NCI-H510A treated with DMSO at 0.1 percent for 48 hours (cell line): ENCODE results near the gene PCYT1A.
A peak's percentile ranks its signal among the peaks of the same experiment; 100 is the strongest.

Source experiments
- DNase-seq: peaks from one replicate; lab custom pipeline; 2025; lab: John Stamatoyannopoulos, UW

The PCYT1A gene

DNA sequence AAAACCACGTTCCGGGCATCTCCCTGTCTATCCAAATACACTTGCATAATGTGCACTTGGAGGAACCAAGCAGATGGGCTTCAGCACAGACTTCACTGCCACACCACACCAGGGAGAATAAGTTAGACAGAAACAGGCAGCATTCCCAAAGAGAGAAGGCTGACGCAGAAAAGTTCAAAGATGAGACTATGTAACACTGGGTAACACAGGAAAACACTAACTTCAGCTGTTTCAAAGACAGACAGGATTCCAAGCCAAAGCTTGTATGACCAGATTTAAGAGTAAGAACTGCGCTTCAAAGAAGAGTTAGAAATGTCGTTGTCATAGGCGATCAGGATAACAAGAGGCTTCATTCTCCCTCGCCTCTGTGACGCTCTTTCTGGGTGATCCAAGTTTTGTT, 51.3 kb downstream of the PCYT1A start:
- DNase-seq, result no peak

DNA sequence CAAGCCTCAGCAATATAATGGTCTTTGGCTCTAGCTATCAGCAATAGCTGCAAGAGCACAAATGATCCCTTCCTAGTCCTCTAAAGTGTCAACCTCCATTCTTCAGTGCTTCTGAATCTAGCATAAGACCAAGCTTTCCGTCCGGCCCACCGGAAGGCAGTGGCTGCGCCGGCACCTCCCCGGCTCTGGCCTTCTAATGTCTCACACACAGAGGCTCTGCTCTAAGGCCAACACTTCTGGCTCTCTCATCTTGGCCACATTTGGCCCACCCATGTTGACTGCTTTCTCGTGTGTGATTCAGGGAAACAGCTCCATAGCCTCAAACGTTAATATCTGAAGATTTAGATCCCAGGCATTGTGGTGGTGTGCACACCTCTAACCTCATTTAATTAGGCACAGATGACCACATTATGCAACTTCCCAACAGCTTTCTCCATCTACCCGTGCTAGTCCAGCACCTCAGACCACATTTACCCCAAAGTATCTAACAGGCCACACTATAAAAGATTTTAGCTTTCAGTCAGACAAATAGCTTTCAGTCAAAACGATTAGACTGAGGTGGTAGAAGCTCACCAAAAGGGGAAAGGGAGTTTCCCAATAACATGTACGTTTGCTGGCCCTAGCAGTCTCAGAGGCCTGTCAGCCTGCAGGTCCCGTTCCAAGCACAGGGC, 51.9 kb downstream of the PCYT1A start:
- DNase-seq, result no peak

- DNase-seq, result no peak
Observed at GRCh38 chr3:196232882-196233251, 54.7 kb downstream of the PCYT1A start.

DNA sequence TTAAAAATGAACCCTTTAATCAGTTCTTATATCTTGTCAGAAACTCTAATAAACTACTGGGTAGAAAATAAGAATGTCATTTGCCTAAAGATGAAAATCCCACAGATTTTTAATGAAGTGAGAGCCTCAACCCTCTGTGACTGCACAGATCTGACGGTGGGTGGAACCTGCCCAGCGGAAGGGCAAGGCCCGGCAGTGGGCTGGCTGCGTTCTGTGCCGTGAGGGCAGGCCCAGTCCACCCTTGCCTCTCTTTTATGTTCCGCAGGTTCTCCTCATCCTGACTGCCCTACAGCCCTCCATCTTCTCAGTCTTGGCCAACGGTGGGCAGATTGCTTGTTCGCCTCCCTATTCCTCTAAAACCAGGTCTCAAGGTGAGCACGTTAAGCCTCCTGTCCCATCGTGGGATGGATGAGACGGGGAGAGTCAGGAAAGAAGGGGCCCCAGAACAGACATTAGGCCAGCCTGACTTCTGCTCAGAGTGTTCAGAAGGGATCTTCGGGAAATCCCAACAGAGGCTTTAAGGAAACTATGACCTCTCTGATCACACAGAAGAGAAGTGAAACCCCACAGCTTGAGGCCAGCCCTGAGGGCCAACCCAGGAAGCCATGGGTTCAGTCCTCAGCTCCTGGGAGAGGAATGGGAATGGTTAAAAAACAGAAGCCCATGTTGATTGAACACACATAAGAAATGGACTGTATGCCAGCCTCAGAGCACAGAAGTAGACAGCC, 55.2 kb downstream of the PCYT1A start:
- no peak for DNase-seq

- no peak for DNase-seq
Observed at GRCh38 chr3:196227629-196228493, 59.7 kb downstream of the PCYT1A start.

- no peak for DNase-seq
Observed at GRCh38 chr3:196227121-196227561, 60.4 kb downstream of the PCYT1A start.

GRCh38 chr3:196225763-196226364, 61.7 kb downstream of the PCYT1A start:
- no peak for DNase-seq

GRCh38 chr3:196225086-196225485, 62.4 kb downstream of the PCYT1A start:
- no peak for DNase-seq

DNA sequence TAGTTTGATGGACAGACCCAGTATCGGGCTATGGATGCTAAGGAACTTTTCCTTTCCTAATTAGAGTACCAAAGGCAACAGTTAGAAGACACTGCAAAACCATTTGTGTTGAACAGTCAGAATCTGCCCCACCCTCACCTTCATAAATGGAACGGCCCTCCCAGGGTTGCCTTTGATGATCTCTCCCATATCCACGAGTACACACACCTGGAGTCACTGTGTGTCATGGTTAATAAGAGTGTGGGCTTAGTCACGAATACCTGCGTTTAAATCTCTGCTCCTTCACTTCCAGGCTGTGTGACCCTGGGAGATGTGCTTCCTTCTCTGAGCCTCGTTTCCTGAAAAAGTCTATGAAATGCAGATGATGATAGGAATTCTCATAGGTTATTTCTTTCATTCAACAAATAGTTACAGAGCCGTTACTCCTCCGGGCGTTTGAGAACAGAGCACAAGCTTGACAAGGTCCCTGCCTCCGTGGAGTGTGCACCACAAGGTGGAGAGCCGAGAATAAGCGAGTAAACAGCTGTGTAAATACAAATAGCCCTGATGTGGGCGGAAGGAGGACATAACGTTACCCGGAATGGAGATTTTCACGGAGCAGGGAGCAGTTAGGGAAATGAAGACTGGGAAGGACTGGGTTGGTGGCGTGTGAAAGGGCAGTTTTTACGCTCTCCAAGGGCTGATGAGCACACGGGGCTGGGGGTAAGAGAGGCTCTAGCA, 64.5 kb downstream of the PCYT1A start:
- peak; percentile 29 for DNase-seq

DNA sequence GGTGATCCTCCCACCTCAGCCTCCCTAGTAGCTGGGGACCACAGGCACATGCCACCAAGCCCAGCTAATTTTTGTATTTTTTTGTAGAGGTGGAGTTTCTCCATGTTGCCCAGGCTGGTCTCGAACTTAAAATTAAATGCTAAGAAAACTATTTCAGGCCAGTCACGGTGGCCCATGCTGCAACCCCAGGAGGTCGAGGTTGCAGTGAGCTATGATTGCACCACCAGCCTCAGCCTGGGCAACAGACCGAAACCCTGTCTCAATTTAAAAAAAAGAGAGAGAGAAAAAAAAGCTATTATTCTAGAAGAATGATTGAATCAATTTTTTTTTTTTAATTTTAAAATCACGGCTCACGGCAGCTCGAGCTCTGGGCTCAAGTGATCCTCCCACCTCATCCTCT, 66.5 kb downstream of the PCYT1A start:
- DNase-seq, result no peak

- no peak for DNase-seq
Observed at GRCh38 chr3:196220587-196220986, 66.9 kb downstream of the PCYT1A start.

- DNase-seq, result no peak
Observed at GRCh38 chr3:196219970-196220311, 67.6 kb downstream of the PCYT1A start.

GRCh38 chr3:196219194-196219969, 68.1 kb downstream of the PCYT1A start:
- peak; percentile 16 for DNase-seq

DNA sequence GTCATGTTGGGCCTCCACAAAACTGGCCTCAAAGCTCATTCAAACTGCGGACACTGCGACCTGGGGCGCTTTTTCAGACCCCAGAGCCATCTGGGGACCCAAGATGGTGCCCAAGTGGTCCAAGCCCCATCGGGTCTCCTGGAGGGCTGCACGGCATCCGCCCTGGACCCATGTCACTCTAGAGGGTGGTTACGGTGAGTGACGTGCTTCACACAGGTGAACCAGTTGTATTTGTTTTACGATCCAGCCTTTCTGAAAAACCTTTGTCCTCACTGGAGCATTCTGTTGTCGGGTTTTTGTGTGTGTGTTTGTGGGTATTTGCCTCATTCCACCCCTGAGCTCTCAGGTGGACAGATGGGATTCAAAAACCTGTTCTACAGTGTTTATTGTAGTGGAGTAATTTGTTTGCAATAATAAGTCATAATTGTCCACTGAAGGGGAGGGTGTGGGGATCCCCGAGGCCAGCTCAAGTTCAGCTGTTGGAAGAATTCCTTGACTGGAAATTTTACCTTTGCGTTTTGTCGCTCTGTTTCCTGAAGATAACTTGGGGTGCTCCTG, 69.3 kb downstream of the PCYT1A start:
- no peak for DNase-seq

GRCh38 chr3:196217307-196218154, 70.0 kb downstream of the PCYT1A start:
- no peak for DNase-seq

DNA sequence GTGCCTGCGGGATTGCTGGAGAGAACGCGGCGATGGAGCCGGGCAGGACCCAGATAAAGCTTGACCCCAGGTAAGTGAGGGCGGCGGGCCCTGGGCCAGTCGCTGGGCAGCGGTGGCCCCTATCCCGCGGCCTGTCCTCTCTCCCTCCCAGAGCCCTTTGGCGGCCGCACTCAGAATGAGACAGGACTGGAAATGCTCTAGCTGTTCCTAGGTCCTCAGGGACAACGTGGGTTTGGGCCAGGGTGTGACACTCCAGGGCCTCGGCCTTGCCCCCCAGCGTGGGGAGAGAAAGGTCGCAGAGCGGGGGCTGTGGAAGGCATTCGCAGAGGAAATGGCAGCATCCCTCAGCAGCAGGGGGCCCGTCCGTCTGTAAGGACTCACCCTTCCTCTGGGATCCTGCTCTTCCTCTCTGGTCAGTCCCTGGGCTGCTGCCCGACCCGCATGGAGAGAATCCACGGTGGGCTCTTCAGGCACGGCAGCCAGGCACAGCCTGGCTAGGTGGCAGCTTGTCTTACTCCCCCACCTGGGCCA, 70.8 kb downstream of the PCYT1A start:
- no peak for DNase-seq

GRCh38 chr3:196216089-196216564, 71.4 kb downstream of the PCYT1A start, which contains the start of gene SLC51A:
TSS of gene SLC51A (plus strand) at chr3:196216534. CDS start at chr3:196216713, 179 bp downstream.
- DNase-seq, result no peak

GRCh38 chr3:196215493-196216020, 72.0 kb downstream of the PCYT1A start:
- DNase-seq, result no peak
